ENCODE results near the gene TMSB4X. TPM values are rescaled to one million over a fixed set of nuclear protein-coding genes. Genes with fewer than 3 reads are reported as not detected.

TMSB4X gene
- total and polyA plus RNA-seq, 9 donors = 1,993 to 5,006 (median 2,317) TPM

- WGBS, 3 donors = 73 to 79% (median 76%) methylated on average over 3 of the region's 3 CpGs
- no peak overlapping the region for H3K27ac ChIP-seq
- no peaks in the 10 kb centered on the region for H3K36me3 ChIP-seq
- H3K4me3 ChIP-seq = no peak overlapping the region
- H3K9me3 ChIP-seq = no peaks in the 10 kb centered on the region
- TF ChIP-seq CTCF (IDR thresholded peaks at IDR 0.05) (no peak), POLR2A (IDR thresholded peaks at IDR 0.05) (no peak)
- peaks cover 2% of the 10 kb centered on the region for H3K4me1 ChIP-seq (ENCODE audit: insufficient read depth)
- intact Hi-C loops (cut with DNase I) = no loop called here
- no peak for DNase-seq
- no peaks in the 10 kb centered on the region for H3K27me3 ChIP-seq
Observed at GRCh38 chrX:13024986-13025385, 50.1 kb downstream of the TMSB4X start.

Other genes with a start within 250 kb of the TMSB4X start
- 100 to 1,000 TPM in 5 of 7 donors, 10 to 100 TPM in 2; 81.4 to 501 (median 113) TPM for gene PRPS2, start 183.7 kb upstream of the TMSB4X start, total RNA-seq
- 100 to 1,000 TPM; 105 to 133 TPM for gene PRPS2, start 183.7 kb upstream of the TMSB4X start, polyA plus RNA-seq
- gene TLR7, start 108.0 kb upstream of the TMSB4X start, total RNA-seq = 1 to 10 TPM in 2 of 7 donors, under 1 TPM in 5; 0.24 to 1.3 (median 0.57) TPM
- 1 to 10 TPM in 1 of 2 donors, under 1 TPM in 1; 0.22 to 2.7 TPM for gene TLR7, start 108.0 kb upstream of the TMSB4X start, polyA plus RNA-seq
- 1 to 10 TPM in 1 of 7 donors, under 1 TPM in 6; 0.23 to 2.5 (median 0.30) TPM for gene TLR8, start 68.5 kb upstream of the TMSB4X start, total RNA-seq
- 1 to 10 TPM in 1 of 2 donors, under 1 TPM in 1; 0.18 to 2.1 TPM for gene TLR8, start 68.5 kb upstream of the TMSB4X start, polyA plus RNA-seq
- 1 to 10 TPM in 1 of 7 donors, under 1 TPM in 3, not detected in 3; 0.10 to 1.0 (median 0.74) TPM for gene FAM9C, start 69.5 kb downstream of the TMSB4X start, total RNA-seq
- gene FAM9C, start 69.5 kb downstream of the TMSB4X start, polyA plus RNA-seq = 1 to 10 TPM in 1 of 2 donors, not detected in 1; 1.6 TPM

All from ovary (tissue), 9 donors.